Fibroblast of peridontal ligament (primary cell): ENCODE data around the gene PRR15.

Experiments used
- DNase-seq: peaks from one replicate; pipeline ENCODE4 v3.0.0-alpha.2; 2010; ENCODE audit errors: extremely low read depth

The PRR15 gene

DNA sequence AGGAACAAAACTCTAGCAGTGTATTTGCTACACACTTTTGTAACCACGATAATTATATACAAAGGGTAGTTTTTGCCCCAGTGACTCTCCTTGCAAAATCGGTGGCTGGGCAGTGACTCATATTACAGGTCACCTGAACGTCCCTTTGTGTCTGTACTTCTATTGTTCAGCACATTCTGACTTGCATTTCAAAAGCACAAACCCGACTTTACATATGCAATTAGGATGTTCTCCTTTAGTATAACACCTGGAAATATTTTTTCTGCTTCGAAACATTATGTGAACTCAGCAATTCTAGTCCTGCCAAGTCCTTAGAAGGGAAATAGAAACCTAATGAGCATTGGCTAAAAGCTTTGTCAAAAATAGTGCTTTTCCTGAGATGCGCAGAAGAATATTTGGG is 6.0 kb downstream of the PRR15 start:
- no peak for DNase-seq

DNA sequence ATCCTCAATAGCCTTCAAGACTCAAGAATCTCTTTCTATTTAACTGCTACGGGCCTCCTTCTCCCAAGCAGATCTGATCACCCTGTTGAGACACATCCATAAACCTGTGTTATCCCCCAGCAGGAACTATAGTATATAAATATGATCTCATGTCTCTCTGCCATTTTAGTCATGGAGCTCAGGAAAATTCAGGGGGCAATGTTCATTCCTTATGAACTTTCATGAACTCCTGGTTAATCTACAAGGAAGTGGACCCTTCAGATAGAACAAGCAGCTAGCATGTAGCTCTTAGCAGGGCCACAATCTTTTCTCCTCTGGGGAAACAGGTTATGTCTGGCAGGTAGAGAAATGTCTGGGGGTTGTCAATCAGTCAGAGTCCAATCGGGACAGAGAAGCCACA is 8.9 kb downstream of the PRR15 start:
- DNase-seq: no peak

DNA sequence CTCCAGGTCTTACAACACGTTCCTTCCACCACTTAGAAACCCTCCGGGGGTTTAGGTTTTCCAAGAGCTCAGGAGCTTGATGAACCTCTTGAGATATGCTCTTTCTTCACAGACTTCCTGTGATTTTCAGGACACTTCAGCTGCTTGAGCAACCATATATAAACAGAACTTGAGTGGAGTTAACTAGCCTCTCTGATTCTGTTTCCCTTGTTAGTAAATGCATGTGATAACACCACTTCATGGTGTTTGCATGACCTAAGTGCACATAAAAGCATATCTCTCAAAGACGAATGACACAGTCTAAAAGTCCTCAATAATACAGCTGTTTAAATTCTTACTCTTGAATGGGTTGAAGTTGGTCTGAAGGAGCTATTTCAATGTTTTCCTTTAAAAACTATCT is 9.9 kb downstream of the PRR15 start:
- no peak for DNase-seq

DNA sequence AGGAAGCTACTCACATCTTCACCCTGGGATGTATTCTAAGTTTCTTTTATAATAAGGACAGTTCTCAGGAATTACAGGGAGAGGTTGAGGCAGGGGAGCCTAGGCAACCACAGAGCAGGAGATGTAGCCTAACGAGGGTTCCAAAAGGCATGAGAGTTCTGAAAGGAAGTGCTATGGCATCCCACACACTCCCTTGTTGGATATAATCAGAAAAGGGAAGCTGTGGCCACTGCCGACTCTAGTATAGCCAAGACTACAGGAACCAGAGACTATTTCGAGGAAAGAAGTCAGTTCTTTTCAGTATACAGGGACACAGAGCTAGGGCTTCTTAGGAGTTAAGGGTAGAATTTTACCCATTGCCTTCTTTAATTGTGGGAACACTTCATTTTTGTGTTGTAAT is 11.0 kb downstream of the PRR15 start:
- no peak for DNase-seq

DNA sequence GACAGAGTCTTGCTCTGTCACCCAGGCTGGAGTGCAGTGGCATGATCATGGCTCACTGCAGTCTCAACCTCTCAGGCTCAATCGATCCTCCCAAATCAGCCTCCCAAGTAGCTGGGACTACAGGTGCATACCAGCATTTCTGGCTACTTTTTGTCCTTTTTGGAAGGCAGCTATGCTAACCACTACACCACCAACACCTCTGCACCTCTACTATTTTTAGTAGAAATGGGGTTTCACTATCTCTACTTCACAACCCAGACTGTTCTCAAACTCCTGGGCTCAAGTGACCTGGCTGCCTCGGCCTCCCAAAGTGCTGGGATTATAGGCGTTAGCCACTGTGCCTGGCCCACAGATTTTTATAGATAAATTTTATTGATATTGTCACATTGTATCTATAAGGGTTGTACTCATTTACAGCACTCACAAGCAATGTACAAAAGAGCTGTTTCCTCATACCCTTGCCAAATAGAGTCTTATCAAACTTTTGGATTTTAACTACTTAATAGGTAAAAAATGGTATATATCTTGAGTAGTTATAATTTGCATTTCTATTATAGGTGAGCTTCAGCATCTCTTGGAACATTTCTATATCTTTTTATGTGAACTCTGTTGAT is 23.7 kb downstream of the PRR15 start:
- no peak for DNase-seq

DNA sequence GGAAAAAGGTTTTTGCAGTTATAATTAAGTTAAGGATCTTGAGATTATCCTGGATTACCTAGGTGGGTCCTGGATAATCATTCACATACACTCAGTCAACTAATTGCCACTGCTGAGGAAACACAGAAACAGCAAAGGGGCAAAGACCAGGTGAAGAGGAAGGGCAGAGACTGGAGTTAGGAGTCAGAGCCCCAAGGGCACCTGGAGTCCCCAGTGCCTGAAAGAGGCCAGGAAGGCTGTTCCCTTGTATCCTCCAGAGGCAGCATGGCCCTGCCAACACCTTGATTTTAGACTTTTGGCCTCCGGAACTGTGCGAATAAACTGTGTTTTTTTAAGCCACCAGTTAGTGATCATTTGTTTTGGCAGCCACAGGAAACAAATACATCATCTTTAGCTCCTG is 24.6 kb downstream of the PRR15 start:
- no peak for DNase-seq

DNA sequence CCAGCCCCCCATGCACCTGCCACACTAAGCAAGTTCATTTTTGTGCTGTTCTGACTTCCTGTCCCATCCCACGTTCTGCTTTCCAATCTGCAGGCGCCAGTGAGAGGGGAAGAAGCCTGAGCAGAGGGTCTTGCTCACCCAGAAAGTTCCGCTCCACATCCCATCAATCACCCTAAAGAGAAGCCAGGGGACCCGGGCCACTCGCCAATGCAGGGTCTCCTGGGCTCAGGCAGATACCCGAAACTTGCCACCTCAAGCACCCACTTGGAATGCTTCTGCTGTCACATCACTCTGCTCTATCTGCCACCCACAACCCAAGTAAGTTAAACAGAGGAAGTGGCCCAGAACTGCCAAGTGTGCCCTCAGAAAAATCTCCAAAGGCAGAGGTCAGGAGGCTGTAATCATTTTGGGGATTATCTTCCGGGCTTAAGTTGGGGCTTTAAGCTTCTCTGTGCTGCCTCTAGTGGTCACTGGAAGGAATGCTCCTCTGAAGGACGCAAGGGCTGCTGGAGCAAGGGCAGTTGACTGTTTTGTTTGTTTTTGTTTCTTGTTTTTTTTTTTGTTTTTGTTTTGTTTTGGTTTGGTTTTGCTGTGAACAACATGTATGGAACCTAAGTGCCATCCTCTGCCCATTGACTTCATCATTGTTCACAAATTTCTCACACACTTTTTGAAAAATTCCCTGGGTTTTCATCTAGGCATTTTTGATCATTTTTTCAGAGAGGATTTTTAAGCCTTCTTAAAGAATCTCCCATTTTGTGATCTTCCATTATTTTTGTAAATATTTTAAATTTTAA is 25.5 kb downstream of the PRR15 start:
- DNase-seq: peak; percentile 45

DNA sequence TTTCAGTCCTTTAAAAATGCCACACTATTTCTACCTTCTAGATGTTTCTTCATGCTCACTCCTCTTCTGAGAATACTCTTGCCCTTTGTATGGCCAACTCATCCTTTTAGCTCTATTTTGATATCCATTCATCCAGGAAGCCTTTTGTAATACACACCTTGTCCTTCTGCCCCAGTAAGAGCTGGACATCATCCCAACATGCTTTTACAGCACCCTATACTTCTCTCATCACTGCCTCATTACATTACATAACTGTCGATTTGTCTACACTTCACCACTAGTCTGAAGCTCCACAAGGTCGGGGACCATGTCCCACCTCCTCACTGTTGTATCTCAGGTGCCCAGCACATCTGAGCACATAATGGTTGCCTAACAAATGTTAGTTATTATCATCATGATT is 29.2 kb downstream of the PRR15 start:
- DNase-seq: no peak

DNA sequence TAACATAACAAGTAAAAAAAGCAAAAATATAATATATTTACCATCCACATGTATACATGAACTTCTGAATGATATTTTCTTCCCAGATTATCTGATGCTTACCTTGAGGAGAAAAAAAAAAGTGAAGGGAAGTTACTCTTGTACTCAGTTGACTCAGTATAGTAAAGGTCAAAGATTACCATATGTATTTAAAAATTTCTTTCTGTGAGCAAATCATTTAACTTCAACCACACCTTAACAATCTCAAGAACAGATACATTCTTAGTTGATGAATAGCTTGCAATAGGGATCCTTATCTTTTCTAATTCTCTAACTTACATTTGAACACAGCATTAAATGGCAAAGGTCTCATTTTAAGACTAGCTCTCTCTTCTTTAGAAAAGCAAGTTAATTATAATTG is 29.8 kb downstream of the PRR15 start:
- DNase-seq: no peak

DNA sequence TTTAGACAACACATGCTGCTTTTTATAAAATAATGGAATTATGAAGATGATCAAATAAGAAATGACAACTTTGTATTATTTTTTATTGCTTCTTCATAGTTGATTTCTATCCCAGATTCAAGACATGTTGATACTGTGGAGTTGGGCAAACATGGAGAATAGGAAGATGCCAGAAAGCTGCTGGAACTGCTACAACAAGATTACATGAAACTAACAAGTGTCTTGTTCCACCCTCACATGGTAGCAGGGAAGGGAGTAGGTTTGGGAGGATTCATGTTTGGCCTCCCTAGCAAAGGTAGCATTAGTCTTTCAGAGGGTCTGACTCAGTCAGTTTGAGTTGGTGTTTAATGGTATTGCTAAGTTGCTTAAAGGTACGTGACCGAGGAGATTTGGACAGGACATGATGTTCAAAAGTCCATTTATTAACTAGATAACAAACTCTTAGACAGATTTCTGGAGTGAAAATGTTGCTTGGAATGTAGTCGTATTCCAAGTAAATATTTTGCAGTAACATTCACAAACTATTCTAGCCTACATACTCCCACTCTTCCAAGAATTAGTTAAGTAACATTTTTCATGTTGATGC is 33.1 kb downstream of the PRR15 start:
- no peak for DNase-seq

DNA sequence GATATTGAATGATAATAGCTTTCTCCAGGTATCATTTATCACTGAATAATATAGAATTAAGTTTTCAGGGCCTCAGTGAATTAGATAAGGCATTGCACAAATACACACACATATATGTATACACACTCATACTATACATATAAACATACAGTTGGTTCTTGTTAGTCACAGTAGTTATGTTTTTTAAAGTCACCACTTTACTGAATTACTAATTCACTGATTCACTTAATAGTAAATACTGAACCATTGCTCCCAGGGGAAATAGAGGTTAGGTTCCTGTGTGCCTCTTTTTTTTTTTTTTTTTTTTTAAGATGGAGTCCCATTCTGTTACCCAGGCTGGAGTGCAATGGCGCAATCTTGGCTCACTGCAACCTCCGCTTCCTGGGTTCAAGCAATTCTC is 33.6 kb downstream of the PRR15 start:
- no peak for DNase-seq

DNA sequence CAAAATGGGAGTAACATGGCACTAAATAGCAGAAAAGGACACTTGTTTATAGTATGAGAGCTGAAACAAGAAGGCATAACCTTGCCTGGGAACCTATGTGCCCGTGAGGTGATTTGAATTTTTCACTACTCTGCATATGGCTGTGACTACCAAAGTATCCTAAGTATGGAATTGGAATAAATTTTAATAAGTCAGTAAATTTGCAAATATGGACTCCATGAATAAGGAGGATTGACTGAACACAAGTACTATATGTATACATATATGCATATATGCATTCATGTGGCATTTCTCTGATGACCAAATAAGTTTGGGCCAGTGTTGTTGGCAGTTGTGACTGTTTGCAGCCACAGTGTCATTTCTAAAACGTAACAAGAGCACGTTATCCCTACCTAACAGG is 34.5 kb downstream of the PRR15 start:
- no peak for DNase-seq

DNA sequence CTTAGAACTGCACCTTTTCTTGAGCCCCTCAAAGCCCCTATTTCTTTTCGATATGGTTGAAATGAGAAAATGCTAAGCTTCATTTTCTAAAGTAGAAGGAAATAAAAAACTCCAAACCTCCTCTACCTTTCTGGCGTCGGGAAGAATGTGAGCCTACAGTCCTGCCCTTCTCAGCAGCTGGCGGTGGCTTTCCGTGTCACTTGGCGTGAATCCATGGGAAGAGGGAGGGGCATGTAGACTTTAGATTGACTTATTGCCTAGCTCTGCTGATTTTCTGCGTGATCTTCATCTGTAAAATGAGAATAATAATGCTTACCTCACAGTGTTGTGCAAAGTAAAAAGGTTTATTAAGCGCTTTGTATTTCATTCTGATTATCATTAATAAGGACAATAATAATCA is 35.0 kb downstream of the PRR15 start:
- DNase-seq: no peak

DNA sequence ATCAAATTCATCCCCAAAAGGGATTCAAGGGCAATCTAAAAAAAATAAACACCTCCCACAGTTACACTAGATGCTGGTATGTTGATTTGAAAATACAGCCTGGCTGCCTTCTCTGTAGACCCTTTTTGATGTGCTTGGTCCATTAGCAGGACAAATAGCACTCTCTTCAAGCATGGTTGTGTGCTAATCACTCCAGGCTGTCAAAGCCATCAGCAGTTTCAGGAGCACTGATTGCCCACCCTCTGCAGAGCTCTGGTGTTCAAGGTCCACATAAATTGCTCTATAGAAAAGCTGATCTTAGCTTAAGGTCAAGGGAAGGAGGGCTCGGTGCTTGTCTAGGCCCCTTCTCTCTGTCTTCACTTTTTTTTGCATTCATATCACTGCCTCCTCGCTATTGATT is 35.4 kb downstream of the PRR15 start:
- no peak for DNase-seq

DNA sequence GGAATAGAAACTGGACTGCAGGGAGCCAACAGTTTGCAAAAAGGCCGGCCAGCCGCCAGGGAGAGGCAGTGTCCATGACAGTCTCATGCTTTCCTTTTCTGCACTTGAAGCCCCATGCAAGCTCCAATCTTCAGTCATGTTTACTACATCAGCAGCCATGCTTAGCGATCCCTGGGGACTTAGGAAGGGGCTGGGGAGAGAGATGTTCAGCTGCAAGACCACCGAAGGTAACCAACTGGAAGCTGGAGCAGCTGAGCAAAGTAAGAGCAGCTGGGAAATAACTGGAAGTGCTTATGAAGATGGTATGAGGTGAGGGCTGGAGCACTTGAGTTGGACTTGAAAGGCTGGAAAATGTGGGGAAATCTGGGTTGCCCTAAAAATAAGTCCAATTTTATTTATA is 37.0 kb downstream of the PRR15 start:
- no peak for DNase-seq

DNA sequence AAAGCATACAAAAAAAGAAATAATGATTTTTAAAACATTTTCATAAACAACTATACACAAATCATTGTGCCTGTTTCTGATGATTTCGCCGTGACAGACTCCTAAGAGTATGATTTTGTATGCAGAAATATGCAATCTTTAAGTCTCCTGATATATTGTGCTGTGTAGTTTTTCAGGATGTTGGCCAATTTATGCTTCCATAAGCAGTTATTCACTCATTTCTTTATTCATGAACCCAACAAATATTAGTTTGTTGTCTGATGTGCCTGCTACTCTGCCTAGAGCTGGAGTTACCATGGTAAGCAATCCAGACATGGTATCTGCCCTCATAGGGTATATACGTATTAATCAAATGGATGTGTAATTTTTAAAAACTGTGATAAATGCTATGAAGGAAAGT is 40.4 kb downstream of the PRR15 start:
- DNase-seq: no peak

DNA sequence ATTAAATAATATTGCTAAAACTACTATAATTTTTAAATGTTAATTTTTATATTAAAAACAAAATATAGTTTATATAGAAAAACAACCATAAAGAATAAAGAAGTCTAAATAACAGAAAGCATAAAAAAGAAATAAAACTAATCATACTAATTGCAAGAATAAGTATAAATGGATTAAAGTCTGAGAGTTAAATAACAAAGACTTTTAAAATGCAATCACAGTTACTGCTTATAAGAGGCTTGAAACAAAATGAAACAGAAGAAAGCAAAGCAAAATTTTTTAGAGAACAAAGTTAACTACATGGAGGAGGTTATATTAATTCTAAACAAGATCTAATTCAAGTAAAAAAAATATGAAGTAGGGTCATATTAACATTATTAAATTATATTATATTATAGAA is 41.1 kb downstream of the PRR15 start:
- no peak for DNase-seq

DNA sequence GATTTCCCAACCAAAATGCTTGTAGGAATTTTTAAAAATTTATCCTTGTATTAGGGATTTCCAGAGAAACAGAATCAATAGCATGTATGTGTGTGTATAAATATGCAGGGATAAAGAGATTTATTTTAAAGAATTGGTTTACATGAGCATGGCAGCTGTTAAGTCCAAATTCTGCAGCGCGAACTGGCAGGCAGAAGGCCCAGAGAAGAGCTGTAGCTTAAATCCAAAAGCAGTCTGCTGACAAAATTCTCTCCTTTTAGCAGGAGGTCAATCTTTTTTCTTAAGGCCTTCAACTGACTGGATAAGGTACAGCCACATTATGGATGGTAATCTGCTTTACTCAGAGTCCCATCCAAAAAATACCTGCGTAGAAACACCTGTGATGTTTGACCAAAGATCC is 42.0 kb downstream of the PRR15 start:
- no peak for DNase-seq

DNA sequence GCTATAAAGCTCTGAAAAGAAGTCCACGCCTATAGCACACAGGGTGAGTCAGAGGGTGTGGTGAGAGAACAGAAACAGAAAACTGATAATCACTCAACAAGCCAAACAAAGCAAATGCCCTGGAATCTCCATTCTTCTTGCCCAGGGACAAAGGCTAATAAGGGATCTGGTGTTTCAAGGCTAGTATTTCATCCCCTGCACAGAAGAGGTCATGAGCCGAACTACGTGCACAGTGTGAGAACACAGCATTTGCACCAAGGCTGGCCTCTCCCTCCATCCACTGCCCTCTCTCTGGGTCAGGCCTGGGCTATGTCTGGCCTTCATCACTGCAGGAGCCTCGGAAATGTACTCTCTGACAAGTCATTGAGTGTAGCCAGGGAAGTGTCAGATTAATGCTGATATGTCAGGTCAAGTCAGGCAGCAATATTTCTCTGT is 42.7 kb downstream of the PRR15 start:
- peak; percentile 74 for DNase-seq

DNA sequence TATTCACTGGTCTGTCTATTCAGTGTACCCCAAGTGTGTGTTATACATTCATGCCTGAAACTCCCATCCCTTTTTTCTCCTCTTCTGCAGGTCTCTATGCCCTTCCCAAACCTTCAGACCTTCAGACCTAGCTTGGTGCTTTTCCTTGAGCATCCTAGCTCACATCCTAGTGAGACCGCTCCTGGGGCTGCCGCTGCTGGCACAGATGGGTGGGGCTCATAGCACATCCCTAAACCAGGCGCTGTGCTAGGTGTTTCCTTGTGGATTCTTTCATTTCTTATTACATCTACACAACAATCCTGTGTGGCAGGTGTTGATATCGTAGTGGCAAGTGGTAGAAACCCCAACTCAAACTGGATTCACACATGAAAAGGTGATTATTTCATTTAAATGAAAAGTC is 43.2 kb downstream of the PRR15 start:
- DNase-seq: no peak

DNA sequence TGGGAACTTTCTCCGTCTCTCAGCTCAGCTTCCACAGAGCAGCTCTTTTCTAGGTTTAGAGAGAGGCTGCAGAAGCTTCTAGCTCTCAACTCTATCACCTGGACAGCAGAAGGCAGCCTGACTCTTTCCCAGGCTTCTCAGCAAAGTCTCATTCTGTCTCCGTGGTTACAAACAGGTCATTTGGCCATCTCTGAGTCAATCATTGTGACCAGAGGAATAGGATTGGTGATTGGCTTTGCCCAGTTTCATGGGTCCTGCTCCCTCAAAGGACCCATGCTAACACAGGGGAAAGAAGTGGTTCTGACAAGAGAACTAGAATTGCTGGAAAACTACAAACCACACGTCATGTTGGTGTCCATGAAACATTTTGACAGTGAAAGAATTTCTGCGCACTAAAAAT is 43.6 kb downstream of the PRR15 start:
- no peak for DNase-seq

DNA sequence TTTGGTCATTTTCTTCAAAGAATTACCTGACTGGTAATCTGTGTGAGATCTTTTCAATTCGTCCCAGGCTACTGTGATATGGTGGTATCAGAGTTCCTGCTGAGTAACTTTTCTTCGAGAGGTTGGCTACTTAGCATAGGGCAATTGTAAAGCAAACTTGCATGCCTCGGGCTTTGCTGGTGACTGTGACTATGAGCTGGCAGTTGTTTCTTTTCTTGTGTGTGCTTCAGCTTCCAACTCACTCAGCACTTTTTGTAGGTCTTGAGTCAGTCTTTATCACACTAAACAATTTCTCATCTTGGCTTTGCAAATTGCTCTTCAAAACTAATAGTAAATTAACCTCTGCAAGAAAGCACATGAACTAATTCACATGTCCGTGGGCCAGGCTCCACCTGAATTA is 44.3 kb downstream of the PRR15 start:
- DNase-seq: peak; percentile 39
